Immature natural killer cell (primary cell): Measurements from ENCODE around the gene PLVAP. TPM values are rescaled to one million over a fixed set of nuclear protein-coding genes. Genes with fewer than 3 reads are reported as not detected.
A peak's percentile ranks its signal among the peaks of the same experiment; 100 is the strongest.

ENCODE experiments used
- DNase-seq, 3 donors: peaks; one replicate each; pipeline ENCODE4 v3.0.0; 2022; ENCODE audit warnings: mixed read lengths in 1 of 3
- H3K27ac Mint-ChIP-seq, 6 donors: one replicate each; pipeline ENCODE4 v1.8.0; 2020; ENCODE audit warnings: mixed read lengths in 6 of 6, mild to moderate bottlenecking in 5 of 6, inconsistent platforms in 4 of 6, moderate library complexity in 3 of 6
- H3K27me3 Mint-ChIP-seq, 3 donors: one replicate each; pipeline ENCODE4 v1.8.0; 2020 to 2021; ENCODE audit warnings: low read depth in 3 of 3, mild to moderate bottlenecking in 3 of 3, mixed read lengths in 3 of 3, moderate library complexity in 3 of 3, inconsistent platforms in 1 of 3
- H3K36me3 Mint-ChIP-seq, 3 donors: one replicate each; pipeline ENCODE4 v1.8.0; 2020; ENCODE audit warnings: mixed read lengths in 3 of 3, inconsistent platforms in 2 of 3, mild to moderate bottlenecking in 2 of 3
- H3K4me1 Mint-ChIP-seq, 2 donors: one replicate each; pipeline ENCODE4 v1.8.0; 2020; ENCODE audit warnings: inconsistent platforms in 2 of 2, mild to moderate bottlenecking in 2 of 2, mixed read lengths in 2 of 2, moderate library complexity in 1 of 2
- H3K4me3 Mint-ChIP-seq, 5 donors: one replicate each; pipeline ENCODE4 v1.8.0; 2020; ENCODE audit warnings: mild to moderate bottlenecking in 5 of 5, mixed read lengths in 5 of 5, inconsistent platforms in 3 of 5, moderate library complexity in 3 of 5
- H3K9me3 Mint-ChIP-seq, 6 donors: one replicate each; pipeline ENCODE4 v1.8.0; 2020; ENCODE audit warnings: mild to moderate bottlenecking in 6 of 6, mixed read lengths in 6 of 6, inconsistent platforms in 4 of 6, moderate library complexity in 3 of 6
- polyA plus RNA-seq, 3 donors: library from polyadenylated mRNA; unstranded; fragments of 300-500 nt; fragmentation: Illumina TruSeq; gene quantifications; one replicate each; pipeline ENCODE4 v1.2.3, GENCODE V29; 2021

PLVAP gene
- polyA plus RNA-seq, 3 donors from 2014 or later = not detected

DNA sequence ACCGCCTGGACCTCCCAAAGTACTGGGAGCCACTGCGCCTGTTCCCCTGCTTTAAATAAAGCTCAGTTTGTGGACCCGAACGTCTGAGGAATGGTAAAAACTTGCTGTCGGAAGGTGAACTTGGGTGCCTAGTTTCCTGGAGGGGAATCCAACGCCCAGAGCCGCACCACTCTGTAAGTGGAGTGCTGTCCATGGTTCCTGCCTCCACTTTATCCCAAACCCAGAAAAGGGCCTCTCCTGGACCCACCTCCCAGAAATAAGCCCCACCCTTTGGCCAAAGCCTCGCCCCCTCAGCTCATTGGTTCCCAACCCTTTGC lies 44.8 kb downstream of the PLVAP start:
- peak overlapping the region in 3 of 5 donors; percentile 27 to 47 (median 45) for H3K4me3 Mint-ChIP-seq
- H3K36me3 Mint-ChIP-seq = peaks cover 0 to 3% (median 0%) of the 10 kb centered on the region in 3 donors
- no peaks in the 10 kb centered on the region for H3K9me3 Mint-ChIP-seq
- H3K4me1 Mint-ChIP-seq = peaks cover 28 to 40% of the 10 kb centered on the region in 2 donors
- H3K27me3 Mint-ChIP-seq = peaks cover 0 to 11% (median 10%) of the 10 kb centered on the region in 3 donors
- no peak for DNase-seq
- no peak overlapping the region for H3K27ac Mint-ChIP-seq

- Mint-ChIP-seq H3K9me3 (no peaks in the 10 kb centered on the region), H3K4me1 (peaks cover 18 to 31% of the 10 kb centered on the region in 2 donors), H3K36me3 (peaks cover 0 to 3% (median 0%) of the 10 kb centered on the region in 3 donors), H3K27me3 (peaks cover 0 to 9% (median 7%) of the 10 kb centered on the region in 3 donors), H3K27ac (no peak overlapping the region), H3K4me3 (no peak overlapping the region)
- DNase-seq = no peak
Observed at GRCh38 chr19:17331045-17331558, 46.0 kb downstream of the PLVAP start.

- peaks cover 0 to 9% (median 9%) of the 10 kb centered on the region in 3 donors for H3K27me3 Mint-ChIP-seq
- H3K4me3 Mint-ChIP-seq = peak overlapping the region; percentile 35 to 67 (median 52)
- H3K9me3 Mint-ChIP-seq = no peaks in the 10 kb centered on the region
- peaks cover 17 to 31% of the 10 kb centered on the region in 2 donors for H3K4me1 Mint-ChIP-seq
- H3K36me3 Mint-ChIP-seq = peaks cover 0 to 3% (median 0%) of the 10 kb centered on the region in 3 donors
- no peak overlapping the region for H3K27ac Mint-ChIP-seq
- DNase-seq = no peak
Observed at GRCh38 chr19:17330262-17331044, 46.7 kb downstream of the PLVAP start.

DNA sequence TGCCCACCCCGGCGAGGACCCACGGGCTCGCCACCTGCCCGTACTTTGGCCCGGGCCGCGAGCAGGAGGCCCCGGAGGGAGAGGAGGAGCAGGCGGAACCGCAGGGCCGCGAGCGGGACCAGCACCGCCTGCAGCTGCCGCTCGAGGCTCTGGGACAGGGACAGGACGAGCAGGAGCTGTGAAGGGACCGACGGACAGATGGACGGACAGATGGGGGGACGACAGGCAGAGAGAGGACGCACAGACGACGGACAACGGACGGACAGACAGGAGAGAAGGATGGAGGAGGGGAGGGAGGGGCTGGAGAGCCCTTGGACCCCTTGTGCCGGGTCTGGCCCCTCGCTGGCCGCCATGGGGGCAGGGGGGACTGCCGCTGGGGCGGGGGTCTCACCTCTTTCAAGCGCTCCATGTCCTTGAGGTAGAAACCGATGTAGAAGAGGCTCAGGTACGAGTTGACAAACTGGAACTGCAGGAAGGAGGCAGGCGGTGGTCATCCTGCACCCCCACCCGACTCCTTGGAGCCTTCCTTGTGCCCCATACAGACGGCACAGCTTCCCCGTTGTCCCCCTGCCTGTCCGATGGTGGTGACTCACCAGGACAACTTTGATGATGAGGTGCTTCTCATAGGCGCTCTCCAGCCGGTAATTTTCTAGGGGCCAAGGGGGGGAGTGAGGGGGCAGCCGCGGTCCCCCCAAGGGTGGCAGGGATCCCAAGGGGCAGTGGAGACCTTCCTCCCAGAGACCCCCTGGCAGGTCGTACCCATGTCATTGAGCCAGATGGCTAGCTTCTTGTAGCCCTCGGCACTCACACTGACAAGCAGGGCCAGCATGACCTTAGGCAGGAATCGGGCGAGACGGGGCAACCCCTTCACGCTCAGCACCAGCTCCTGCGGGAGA lies 47.5 kb downstream of the PLVAP start:
- Mint-ChIP-seq H3K27ac (peak overlapping the region in 1 of 6 donors; percentile 39), H3K4me3 (peak overlapping the region in 4 of 5 donors; percentile 25 to 64 (median 40)), H3K9me3 (no peaks in the 10 kb centered on the region), H3K36me3 (peaks cover 0 to 3% (median 0%) of the 10 kb centered on the region in 3 donors), H3K4me1 (peaks cover 9 to 23% of the 10 kb centered on the region in 2 donors), H3K27me3 (peaks cover 0 to 7% (median 4%) of the 10 kb centered on the region in 3 donors)
- DNase-seq = no peak

- peak; percentile 20 to 39 (median 27) for DNase-seq
- H3K4me1 Mint-ChIP-seq = peaks cover 3 to 20% of the 10 kb centered on the region in 2 donors
- peaks cover 0 to 3% (median 0%) of the 10 kb centered on the region in 3 donors for H3K36me3 Mint-ChIP-seq
- H3K9me3 Mint-ChIP-seq = no peaks in the 10 kb centered on the region
- peak overlapping the region; percentile 25 to 77 (median 52) for H3K4me3 Mint-ChIP-seq
- peaks cover 0 to 4% (median under 1%) of the 10 kb centered on the region in 3 donors for H3K27me3 Mint-ChIP-seq
- no peak overlapping the region for H3K27ac Mint-ChIP-seq
Observed at GRCh38 chr19:17328517-17329365, 48.4 kb downstream of the PLVAP start.

- H3K4me1 Mint-ChIP-seq = peaks cover 0 to 17% of the 10 kb centered on the region in 2 donors
- peak overlapping the region; percentile 61 to 84 (median 77) for H3K4me3 Mint-ChIP-seq
- no peaks in the 10 kb centered on the region for H3K9me3 Mint-ChIP-seq
- peak; percentile 48 to 55 (median 52) for DNase-seq
- peaks cover 0 to 3% (median 0%) of the 10 kb centered on the region in 3 donors for H3K36me3 Mint-ChIP-seq
- peak overlapping the region in 4 of 6 donors; percentile 64 to 80 (median 70) for H3K27ac Mint-ChIP-seq
- H3K27me3 Mint-ChIP-seq = peaks cover 0 to 4% (median 0%) of the 10 kb centered on the region in 3 donors
Observed at GRCh38 chr19:17327654-17328516, 49.3 kb downstream of the PLVAP start.

DNA sequence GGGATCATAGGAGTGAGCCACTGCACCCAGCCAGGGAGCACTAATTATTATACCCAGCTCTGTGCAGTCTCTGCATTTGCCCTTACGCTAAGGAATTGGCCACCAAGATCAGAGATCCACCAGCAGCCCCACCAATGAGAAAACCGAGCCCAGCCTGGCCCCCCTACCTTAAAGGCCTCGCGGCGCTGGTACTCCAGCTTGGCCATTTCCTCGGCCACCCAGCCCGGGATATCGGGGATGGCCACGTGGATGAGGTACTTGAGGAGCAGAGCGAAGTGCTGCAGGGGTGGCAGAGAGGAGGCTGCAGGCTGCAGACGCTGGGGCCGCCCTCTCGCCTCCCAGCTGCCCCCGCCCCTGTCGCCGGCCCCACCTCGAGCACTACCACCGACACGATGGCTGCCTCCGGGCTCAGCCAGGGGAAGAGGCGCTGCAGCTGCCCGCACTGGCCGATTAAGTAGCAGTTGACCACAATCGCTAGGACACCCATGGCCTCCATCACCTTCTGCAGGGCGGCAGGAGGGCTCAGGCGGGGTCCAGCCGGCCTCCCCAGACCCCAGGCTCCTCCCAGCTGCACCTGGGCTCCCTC lies 50.0 kb downstream of the PLVAP start:
- H3K36me3 Mint-ChIP-seq = peaks cover 0 to 4% (median 0%) of the 10 kb centered on the region in 3 donors
- H3K4me1 Mint-ChIP-seq = peaks cover 0 to 17% of the 10 kb centered on the region in 2 donors
- peaks cover 2 to 7% (median 2%) of the 10 kb centered on the region in 3 donors for H3K27me3 Mint-ChIP-seq
- DNase-seq = no peak
- no peaks in the 10 kb centered on the region for H3K9me3 Mint-ChIP-seq
- peak overlapping the region in 2 of 5 donors; percentile 12 to 55 for H3K4me3 Mint-ChIP-seq
- H3K27ac Mint-ChIP-seq = no peak overlapping the region

GRCh38 chr19:17326595-17326966 lies 50.6 kb downstream of the PLVAP start:
- no peak overlapping the region for H3K27ac Mint-ChIP-seq
- H3K9me3 Mint-ChIP-seq = no peaks in the 10 kb centered on the region
- peak overlapping the region in 2 of 5 donors; percentile 12 to 55 for H3K4me3 Mint-ChIP-seq
- H3K4me1 Mint-ChIP-seq = peaks cover 0 to 17% of the 10 kb centered on the region in 2 donors
- peaks cover 0 to 4% (median 0%) of the 10 kb centered on the region in 3 donors for H3K36me3 Mint-ChIP-seq
- peaks cover 2 to 7% (median 2%) of the 10 kb centered on the region in 3 donors for H3K27me3 Mint-ChIP-seq
- no peak for DNase-seq

DNA sequence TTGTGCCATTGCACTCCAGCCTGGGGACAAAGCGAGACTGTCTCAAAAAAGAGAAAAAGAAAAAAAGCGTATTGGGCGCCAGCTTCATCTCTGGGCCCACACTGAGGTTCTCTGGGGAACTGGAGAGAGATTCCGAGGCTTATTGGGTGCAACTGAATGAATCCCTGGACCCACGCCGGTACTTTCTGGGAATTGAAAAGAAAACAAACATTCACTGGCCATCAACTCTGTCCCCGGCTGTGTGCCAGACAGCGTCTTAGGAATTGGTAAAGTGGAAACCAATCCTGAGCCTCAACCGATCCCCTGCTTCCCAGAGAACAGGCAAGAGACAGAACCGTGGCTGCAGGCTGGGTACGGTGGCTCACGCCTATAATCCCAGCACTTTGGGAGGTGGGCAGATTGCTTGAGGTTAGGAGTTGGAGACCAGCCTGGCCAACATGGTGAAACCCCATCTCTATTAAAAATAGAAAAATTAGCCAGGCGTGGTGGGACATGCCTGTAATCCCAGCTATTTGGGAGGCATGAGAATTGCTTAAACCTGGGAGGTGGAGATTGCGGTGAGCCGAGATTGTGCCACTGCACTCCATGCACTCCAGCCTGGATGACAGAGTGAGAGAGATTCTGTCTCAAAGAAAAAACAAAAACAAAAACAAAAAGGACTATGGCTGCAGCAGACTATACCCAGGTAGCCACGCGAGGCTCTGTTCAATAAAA lies 51.1 kb downstream of the PLVAP start:
- Mint-ChIP-seq H3K4me1 (peaks cover 0 to 17% of the 10 kb centered on the region in 2 donors), H3K27ac (no peak overlapping the region), H3K4me3 (no peak overlapping the region), H3K9me3 (no peaks in the 10 kb centered on the region), H3K27me3 (peaks cover 2 to 5% (median 2%) of the 10 kb centered on the region in 3 donors), H3K36me3 (peaks cover 0 to 4% (median 0%) of the 10 kb centered on the region in 3 donors)
- no peak for DNase-seq

- H3K4me1 Mint-ChIP-seq = peaks cover 0 to 12% of the 10 kb centered on the region in 2 donors
Observed at GRCh38 chr19:17325133-17325532, 52.0 kb downstream of the PLVAP start.

DNA sequence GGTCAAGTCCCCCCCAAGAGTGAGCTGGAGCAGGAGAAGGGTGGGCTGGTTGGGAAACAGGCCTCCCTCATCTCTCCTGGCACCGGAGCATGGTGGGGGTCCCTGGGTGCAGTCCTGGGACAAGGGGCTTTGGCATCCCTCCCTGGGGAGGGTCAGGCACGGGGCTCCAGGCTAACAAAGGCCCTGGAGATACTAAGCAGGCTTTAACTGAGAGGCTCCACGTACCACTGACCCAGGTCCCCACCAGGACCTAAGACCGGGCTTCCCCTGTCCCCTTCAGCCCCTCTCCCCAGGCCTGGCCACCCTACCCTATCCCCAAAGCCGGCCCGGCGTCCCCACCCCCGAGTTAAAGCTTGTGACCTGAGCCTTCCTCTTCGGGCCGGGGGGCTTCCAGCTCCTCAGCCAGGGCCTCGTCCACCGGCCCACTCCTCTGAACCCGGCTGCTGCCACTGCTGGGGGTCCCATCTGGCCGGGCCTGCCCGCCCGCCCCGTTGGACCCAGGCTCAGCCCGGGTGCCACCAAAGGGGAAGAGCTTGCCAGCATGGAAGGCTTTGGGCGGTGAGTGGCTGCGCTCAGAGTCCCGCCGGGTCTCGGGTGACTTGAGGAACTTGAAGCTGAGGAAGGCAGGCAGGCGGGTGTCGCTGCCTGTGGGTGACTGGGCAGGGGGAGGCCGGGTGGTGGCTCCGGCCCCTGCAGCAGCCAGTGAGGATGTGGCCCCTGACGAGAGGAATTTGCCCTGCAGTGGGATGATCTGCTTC lies 52.6 kb downstream of the PLVAP start:
- no peak for DNase-seq
- no peak overlapping the region for H3K4me3 Mint-ChIP-seq
- peaks cover 2 to 7% (median 2%) of the 10 kb centered on the region in 3 donors for H3K27me3 Mint-ChIP-seq
- peaks cover 0 to 9% (median 4%) of the 10 kb centered on the region in 3 donors for H3K36me3 Mint-ChIP-seq
- peaks cover 0 to 9% of the 10 kb centered on the region in 2 donors for H3K4me1 Mint-ChIP-seq
- H3K27ac Mint-ChIP-seq = no peak overlapping the region
- no peaks in the 10 kb centered on the region for H3K9me3 Mint-ChIP-seq

More at GRCh38 chr19:17325133-17325532, 52.0 kb downstream of the PLVAP start:
- H3K36me3 Mint-ChIP-seq = peaks cover 0 to 6% (median 1%) of the 10 kb centered on the region in 3 donors
- peaks cover 2 to 5% (median 2%) of the 10 kb centered on the region in 3 donors for H3K27me3 Mint-ChIP-seq
- no peak overlapping the region for H3K4me3 Mint-ChIP-seq
- H3K9me3 Mint-ChIP-seq = no peaks in the 10 kb centered on the region
- H3K27ac Mint-ChIP-seq = no peak overlapping the region
- DNase-seq = no peak
